ENCODE data around the gene TRIM72.
A peak's percentile ranks its signal among the peaks of the same experiment; 100 is the strongest.

Gene TRIM72

DNA sequence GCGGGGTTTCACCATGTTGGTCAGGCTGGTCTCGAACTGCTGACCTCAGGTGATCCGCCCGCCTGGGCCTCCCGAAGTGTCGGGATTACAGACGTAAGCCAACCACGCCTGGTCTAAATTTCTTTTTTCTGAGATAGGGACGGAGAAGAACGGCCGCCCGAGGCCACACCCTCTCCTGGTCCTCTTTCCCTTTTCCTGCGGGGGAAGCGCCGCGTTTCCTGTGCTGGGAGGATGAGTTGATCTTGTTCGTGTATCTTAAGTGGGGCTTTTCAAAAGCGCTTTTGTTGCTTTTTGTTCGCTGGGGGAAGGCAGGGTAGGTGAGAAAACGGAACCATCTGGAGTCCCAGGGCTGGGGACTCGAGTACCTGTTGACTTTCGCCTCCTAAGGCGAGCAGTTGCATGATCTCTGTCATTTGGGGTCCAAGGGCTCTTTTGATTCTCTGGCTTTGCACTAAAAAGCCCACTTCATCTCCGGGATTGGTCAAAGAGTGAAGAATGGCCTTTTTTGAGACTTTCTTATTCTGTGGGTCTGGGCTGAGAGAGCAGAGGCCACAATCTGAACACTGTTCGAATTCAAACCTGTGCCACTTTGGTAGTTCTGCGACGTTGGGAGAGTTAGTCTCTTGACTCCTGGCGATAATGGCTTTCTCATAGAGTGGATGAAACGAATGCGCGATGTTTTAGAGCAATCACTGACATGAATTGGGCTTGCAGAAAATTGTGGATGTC lies 32.7 kb upstream of the TRIM72 start:
- H3K4me3 ChIP-seq (ENCODE audit: low read length) = peak overlapping the region; percentile 88
- DNase-seq (ENCODE audit: low read depth) = peak; percentile 51
- TF ChIP-seq, protein P1, sequence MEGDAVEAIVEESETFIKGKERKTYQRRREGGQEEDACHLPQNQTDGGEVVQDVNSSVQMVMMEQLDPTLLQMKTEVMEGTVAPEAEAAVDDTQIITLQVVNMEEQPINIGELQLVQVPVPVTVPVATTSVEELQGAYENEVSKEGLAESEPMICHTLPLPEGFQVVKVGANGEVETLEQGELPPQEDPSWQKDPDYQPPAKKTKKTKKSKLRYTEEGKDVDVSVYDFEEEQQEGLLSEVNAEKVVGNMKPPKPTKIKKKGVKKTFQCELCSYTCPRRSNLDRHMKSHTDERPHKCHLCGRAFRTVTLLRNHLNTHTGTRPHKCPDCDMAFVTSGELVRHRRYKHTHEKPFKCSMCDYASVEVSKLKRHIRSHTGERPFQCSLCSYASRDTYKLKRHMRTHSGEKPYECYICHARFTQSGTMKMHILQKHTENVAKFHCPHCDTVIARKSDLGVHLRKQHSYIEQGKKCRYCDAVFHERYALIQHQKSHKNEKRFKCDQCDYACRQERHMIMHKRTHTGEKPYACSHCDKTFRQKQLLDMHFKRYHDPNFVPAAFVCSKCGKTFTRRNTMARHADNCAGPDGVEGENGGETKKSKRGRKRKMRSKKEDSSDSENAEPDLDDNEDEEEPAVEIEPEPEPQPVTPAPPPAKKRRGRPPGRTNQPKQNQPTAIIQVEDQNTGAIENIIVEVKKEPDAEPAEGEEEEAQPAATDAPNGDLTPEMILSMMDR (IDR thresholded peaks at IDR 0.05; ENCODE audit: insufficient read depth, low read depth, low read length, missing control alignments) = no peak

DNA sequence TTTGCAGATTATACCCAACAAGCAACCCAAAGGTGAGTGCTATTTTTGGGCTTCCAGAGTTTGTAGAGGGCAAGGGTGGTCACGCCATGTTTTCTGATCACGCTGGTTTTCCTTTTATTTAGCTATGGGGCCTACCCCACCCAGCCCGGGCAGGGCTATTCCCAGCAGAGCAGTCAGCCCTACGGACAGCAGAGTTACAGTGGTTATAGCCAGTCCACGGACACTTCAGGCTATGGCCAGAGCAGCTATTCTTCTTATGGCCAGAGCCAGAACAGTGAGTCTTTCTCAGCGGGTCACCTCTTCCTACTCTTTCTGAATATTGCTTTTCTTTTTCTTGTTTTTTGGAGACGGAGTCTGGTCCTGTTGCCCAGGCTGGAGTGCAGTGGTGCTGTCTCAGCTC lies 31.5 kb upstream of the TRIM72 start:
- TF ChIP-seq, protein P1 (IDR thresholded peaks at IDR 0.05; ENCODE audit: insufficient read depth, low read depth, low read length, missing control alignments) = no peak
- H3K4me3 ChIP-seq (ENCODE audit: low read length) = peak overlapping the region; percentile 88
- DNase-seq (ENCODE audit: low read depth) = no peak

DNA sequence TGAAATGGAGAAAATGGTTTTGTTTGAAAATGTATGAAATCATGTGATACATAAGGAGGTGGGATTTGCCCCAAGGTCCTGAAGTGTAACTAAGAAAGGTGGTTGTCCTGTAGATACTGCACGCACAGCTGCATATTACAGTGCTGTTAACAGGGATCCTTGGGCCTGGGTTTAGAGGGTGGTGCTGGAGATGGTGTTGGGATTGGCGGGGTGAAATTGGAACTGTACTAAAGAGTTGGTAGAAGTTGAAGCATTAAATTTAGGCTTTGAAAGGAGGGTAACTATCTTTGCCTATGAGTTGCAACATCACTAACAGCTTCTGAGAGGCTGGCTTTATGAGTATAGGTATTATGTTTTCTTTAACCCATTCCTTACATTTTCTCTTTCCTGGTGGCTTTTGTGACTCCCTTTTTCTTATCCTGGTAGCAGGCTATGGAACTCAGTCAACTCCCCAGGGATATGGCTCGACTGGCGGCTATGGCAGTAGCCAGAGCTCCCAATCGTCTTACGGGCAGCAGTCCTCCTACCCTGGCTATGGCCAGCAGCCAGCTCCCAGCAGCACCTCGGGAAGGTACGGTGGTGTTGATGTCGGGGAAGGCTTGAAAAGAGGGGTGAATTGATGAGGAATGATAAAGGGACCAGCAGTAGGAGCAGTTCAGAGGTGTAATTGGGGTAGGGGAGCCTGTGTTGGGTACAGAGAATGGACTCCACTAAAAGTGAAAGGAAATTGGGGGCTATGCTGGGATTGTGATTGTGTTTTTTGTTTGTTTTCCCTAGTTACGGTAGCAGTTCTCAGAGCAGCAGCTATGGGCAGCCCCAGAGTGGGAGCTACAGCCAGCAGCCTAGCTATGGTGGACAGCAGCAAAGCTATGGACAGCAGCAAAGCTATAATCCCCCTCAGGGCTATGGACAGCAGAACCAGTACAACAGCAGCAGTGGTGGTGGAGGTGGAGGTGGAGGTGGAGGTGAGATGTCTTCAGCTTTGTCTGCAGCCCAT lies 30.2 kb upstream of the TRIM72 start:
- DNase-seq (ENCODE audit: low read depth) = no peak
- no peak overlapping the region for H3K4me3 ChIP-seq (ENCODE audit: low read length)
- TF ChIP-seq, protein P1 (IDR thresholded peaks at IDR 0.05; ENCODE audit: insufficient read depth, low read depth, low read length, missing control alignments) = no peak

DNA sequence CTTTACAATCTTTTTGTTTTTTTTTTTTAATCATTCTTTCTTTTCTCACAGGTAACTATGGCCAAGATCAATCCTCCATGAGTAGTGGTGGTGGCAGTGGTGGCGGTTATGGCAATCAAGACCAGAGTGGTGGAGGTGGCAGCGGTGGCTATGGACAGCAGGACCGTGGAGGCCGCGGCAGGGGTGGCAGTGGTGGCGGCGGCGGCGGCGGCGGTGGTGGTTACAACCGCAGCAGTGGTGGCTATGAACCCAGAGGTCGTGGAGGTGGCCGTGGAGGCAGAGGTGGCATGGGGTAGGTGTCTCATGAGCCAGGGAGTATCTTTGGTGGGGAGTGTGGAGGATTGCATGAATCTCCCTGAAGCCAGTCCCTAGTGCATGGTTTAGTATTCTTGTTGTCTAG lies 29.0 kb upstream of the TRIM72 start:
- H3K4me3 ChIP-seq (ENCODE audit: low read length) = no peak overlapping the region
- TF ChIP-seq, protein P1 (IDR thresholded peaks at IDR 0.05; ENCODE audit: insufficient read depth, low read depth, low read length, missing control alignments) = no peak
- DNase-seq (ENCODE audit: low read depth) = no peak

DNA sequence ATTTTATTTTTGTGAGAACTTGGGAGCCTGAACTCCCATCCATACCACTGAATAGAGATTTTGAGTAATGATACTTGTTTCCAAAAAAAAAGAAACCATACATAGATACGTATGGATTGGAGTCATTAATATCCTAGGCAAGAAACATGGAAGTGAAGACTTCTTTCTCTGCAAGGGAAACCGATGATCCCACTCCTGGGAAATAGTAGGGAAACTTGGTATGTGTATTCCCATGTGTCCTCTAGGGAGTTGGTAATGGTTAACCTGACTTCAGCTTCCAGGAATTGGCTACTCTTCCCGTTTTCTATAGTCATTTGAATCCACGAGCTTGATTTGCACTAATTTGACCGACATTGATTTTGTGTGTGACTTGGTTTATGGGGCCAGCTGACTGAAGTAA lies 28.6 kb upstream of the TRIM72 start:
- no peak for DNase-seq (ENCODE audit: low read depth)
- no peak overlapping the region for H3K4me3 ChIP-seq (ENCODE audit: low read length)
- TF ChIP-seq, protein P1 (IDR thresholded peaks at IDR 0.05; ENCODE audit: insufficient read depth, low read depth, low read length, missing control alignments) = no peak

DNA sequence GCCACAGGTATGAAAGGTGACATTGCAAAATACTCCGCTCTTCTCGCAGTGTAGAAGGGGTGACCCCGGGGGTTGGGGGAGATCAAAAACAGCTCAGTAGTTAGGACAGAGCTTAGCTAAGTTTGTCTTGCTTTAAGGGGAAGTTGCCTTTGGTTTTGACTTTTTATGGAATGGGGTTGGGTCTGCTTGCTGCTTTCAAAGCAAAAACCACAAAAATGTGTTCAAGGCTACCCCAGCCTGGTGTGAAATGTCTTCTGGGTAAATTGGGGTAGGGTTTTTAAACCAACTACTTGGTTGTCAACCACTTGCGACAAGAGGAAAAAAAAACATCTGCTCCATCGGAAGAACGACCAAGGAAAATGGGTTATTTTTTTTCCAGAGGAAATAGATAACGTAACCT lies 27.7 kb upstream of the TRIM72 start:
- no peak overlapping the region for H3K4me3 ChIP-seq (ENCODE audit: low read length)

More for the DNA sequence above, 27.7 kb upstream of the TRIM72 start:
- TF ChIP-seq, protein P1 (IDR thresholded peaks at IDR 0.05; ENCODE audit: insufficient read depth, low read depth, low read length, missing control alignments) = no peak
- no peak for DNase-seq (ENCODE audit: low read depth)

All from epithelial cell of esophagus (primary cell).